HuH-7 (cell line): Measurements from ENCODE around the gene PPP5C.
"Not testable (repeated sequence)": the region's sequence is repeated elsewhere in the genome, so short reads cannot be mapped to it uniquely, and the experiment has no call there.

Experiments
- DNase-seq: peaks from one replicate; pipeline ENCODE4 v3.0.0; 2011; ENCODE audit warnings: low spot score

The PPP5C gene

GRCh38 chr19:46435689-46436088 is 88.8 kb downstream of the PPP5C start:
- not testable (repeated sequence) for DNase-seq
